Activated CD8-positive, alpha-beta memory T cell treated with anti-CD3 and anti-CD28 coated beads for 48 hours (primary cell): ENCODE measurements around the gene CPSF6.
A peak's percentile ranks its signal among the peaks of the same experiment; 100 is the strongest.
"Not testable (repeated sequence)": the region's sequence is repeated elsewhere in the genome, so short reads cannot be mapped to it uniquely, and the experiment has no call there.

ENCODE experiments used
- DNase-seq, 3 experiments: peaks; one replicate each; pipeline ENCODE4 v3.0.0-alpha.2; 2020; ENCODE audit warnings: low read depth in 2 of 3, low spot score in 2 of 3

Gene CPSF6

DNA sequence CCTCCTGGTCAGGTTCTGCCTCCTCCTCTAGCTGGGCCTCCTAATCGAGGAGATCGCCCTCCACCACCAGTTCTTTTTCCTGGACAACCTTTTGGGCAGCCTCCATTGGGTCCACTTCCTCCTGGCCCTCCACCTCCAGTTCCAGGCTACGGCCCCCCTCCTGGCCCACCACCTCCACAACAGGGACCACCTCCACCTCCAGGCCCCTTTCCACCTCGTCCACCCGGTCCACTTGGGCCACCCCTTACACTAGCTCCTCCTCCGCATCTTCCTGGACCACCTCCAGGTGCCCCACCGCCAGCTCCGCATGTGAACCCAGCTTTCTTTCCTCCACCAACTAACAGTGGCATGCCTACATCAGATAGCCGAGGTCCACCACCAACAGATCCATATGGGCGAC lies 19.3 kb downstream of the CPSF6 start:
- no peak for DNase-seq

DNA sequence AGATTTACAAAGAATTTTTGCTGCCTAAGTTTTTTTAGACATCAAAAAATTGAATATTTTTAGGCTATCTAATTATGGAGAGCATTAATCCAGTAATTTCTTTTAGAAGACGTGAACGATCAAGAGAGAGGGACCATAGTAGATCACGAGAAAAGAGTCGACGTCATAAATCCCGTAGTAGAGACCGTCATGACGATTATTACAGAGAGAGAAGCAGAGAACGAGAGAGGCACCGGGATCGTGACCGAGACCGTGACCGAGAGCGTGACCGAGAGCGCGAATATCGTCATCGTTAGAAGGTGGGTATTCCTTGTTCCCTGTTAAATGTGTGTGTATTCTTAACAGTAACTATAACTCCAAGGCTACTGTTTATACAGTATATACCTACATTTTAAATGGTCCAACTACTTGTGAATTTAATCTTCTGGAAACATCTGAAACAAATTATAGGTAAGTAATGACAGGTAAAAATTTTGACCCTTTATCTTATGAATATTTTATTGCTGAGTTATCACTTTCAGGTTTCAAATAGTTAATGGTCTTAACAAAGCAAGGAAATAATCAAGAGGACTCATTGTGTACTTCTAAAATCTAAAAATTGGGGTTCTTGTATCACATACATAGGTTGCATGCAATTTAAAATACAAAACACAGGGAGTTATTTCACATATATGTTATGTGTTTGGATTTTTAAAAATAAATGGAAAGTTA lies 23.1 kb downstream of the CPSF6 start:
- no peak for DNase-seq

DNA sequence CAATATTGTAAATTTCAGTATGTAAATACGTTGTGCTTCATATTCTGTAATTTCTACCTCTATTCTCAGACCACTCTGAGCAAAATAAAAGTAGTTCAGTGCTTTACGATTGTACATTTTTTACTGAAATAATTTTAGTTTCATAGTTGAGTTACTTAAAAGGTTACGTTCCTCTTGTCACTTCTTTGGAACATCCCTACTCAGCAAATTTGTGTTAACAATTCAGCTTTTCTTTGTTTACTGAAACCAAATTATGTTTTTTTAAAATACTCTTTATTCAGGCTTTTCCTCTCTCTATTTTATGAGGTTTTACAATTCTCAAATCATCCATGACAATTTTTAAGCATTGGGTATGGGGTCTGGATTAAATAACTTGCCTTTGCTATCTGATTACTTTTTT lies 25.8 kb downstream of the CPSF6 start:
- no peak for DNase-seq

DNA sequence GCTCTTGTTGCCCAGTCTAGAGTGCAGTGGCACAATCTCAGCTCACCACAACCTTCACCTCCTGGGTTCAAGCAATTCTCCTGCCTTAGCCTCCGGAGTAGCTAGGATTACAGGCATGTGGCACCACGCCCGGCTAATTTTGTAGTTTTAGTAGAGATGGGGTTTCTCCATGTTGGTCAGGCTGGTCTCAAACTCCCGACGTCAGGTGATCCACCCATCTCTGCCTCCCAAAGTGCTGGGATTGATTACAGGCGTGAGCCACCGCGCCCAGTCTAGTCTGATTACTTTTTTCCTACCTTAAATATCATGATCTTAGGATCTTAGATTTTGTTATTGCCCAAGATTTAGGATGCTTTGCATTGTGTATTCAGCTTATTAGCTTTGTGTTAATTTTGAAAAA lies 26.3 kb downstream of the CPSF6 start:
- not testable (repeated sequence) for DNase-seq

DNA sequence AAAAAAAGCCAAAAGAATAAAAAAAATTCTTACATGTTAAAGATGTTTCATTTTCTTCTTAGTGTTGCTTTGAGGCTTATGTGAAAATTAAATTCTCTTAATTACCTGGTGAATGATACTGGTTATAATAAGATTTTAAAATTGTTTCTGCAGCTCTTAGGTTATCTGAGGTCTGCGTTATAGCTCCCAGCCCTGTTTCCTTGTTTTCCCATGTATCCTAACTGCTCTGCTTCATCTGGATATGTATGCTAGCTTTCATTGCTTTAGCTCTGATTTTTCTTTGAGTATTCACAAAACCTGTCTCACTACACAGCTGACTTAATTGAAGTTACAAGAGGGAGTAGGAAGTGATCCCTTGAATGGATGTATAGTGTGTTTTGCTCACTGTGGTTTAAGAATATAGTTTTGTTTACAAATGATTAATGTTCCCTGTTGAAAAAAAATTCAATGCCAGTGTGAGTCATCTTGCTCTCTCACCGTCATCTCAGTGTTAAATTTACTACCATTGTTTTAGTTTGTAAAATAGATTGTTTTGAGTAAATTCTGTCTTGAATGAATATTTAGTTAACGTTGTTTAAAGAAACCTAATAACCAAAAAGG lies 26.8 kb downstream of the CPSF6 start:
- DNase-seq = no peak

DNA sequence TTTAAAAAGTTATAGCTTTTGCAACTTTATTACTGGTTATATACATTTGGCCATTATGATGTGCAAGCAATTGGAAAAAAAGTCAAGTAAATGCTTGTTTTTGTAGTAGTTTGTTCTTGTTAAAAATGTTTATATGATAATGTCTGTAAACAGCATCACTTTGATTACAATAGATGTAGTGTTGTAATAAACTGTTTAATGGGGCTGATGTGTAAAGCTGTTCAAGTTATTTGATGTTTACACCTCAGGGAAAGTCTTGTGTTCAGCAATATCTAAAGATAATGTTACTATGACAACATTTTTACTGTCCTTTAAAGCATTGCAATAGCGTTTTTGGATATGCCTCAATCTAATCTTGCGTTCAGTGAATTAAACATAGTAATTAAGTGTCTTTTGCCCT lies 30.4 kb downstream of the CPSF6 start:
- no peak for DNase-seq

DNA sequence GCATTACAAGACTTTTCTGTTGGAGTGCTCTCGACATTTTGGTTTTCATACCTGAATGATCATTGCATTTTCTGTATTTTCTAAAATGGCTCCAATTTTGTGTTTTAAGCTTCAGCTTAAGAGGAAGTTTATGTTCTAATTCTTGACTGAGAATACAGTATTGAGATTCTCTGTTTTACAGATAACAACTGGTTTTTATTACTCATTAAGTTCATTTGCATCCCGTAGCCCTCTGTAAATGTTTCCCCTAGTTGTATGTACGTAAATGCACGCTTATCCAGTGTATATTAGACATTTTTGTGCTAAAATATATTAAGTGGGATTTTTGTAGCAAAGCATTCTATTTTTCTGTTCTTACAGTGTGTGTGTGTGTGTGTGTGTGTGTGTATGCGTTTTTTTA lies 33.1 kb downstream of the CPSF6 start:
- DNase-seq = no peak

DNA sequence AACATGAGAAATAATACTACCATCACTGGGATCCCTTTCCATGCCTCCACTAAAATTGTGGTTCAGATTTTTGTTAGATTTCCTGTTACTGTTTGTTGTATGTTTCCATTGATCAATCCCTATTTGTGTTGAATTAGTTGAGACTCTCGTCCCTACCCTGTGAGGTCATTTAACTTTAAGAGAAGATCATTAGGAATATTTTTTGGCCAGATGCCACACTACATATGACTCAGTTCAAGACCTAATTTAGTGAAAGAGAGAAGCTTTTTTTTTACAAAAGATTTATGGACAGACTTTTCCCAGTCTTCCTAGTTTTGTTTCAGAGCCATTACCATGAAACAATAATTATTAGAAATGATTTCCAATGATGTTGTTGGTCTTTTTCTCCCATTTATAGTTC lies 35.5 kb downstream of the CPSF6 start:
- DNase-seq = no peak

DNA sequence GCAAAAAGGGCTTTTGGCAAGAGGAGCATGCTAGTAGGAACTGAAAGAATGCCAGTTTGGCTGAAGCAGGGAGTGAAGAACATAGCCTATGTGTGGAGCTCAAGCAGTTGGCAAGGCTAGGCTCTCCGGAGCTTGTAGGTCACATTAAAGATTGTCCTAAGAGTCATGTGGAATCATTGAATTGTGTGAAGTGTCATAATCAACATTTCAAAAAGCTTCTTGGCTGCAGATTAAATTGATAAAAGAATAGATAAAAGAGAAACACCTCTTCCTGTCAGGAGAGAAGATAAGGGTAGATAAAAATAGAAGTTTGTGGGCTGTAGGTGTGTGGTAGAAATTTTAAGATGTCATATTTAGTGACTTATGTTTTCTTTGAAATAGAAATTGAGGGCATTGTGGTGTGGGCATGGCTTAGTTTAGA lies 36.1 kb downstream of the CPSF6 start:
- no peak for DNase-seq

DNA sequence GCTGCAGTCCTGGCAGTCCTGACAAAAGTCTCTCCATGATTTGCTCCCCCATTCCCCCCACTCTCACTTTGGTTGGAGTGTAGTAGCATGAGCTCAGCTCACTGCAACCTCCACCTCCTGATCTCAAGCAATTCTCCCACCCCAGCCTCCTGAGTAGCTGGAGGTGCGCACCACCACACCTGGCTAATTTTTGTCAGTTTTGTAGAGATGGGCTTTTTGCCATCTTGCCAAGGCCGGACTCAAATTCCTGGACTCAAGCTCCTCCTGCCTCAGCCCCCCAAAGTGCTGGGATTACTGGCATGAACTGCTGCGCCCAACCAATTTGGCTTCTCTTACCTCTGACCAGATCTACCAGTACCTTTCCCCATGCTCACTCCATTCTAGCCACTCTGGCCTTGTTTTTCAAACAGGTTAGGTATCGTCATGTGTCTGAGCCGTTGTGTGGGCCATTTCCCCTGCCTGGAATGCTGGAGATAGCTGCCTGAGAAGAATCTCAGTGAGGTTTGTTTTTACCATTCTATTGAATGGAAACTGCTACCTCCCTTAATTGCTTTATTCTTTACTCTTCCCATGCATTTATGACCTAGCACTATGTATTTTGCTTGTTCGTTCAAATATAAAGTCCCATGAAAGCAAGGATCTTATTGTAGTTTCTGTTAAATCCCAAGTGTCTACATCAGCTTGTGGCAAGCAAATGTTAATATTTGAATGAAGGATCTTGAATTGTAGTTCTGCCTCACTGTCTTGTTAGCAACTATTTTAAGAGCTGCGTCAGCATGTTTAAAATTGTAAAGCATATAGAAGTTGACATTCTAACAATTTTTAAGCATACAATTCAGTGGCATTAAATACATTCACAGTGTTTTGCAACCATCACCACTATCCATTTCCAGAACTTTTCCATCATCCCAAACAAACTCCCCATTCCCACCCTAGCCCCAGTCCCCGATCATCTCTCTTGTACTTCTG lies 39.7 kb downstream of the CPSF6 start:
- DNase-seq = no peak

DNA sequence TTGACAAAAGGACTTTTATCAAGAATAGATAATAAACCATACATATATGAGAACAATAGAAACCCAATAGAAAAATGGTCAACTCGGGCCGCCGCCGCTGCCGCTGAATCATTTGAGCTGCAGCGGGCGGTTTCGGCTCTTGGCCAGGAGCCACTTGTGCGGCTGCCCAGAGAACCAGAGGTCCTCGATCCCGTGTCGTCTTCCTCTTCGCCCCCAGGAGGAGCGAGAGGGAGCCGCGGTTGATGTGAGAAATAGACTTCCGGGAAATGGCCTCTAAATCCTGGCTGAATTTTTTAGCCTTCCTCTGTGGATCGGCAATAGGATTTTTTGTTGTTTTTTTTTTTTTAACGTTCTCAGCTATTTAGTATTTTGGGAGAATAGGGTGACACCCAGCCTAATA lies 44.8 kb downstream of the CPSF6 start:
- peak in 1 of 3 experiments; percentile 5 for DNase-seq

DNA sequence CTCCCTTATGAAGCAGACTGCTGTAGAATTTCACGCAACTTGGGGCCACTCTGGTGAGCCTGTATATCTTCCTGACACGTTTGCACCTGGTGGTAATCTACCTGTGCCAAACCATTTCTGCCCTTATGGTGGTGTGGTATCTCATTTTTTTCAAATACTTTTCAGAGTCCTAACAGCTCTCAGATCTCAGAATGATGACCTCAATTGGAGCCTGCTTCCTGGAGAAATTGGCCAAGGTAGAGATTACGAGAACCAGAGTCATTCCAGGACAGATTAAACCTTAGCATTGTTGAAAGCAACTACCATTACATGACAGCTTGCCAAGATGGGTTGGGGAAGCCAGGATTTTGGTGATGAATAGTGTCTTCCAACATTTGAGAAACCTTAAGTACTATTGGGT lies 48.2 kb downstream of the CPSF6 start:
- no peak for DNase-seq

DNA sequence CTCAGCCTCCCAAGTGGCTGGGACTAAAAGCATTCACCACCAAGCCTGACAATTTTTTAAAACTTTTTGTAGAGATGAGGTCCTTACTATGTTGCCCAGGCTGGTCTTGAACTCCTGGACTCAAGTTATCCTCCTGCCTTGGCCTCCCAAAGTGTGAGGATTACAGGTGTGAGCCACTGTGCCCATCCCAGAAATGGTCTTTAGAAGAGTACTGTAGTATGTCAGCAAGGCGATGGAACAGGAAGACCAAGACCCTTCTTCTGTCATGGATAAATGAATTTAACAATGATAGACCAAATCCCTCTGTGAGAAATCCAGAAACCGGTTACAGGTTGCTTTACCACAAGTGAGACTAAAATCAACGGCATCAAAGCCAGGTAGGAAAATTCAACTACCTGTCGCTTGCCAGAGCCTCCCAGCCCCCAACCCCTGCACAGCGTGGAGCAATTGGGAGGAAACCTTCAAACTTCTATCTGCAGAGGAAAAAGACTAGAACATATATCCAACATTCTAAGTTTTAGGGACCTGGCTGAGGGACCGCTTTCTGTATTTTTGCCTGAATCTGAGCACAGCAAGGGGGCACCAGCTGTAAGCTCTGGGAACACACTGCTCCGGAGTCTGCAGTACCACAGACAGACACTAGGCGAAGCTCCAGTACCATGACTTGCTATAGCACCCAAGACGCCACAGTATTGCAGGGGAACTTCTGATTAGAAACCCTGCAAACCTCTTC lies 51.3 kb downstream of the CPSF6 start:
- DNase-seq = peak; percentile 27 to 60 (median 32)

DNA sequence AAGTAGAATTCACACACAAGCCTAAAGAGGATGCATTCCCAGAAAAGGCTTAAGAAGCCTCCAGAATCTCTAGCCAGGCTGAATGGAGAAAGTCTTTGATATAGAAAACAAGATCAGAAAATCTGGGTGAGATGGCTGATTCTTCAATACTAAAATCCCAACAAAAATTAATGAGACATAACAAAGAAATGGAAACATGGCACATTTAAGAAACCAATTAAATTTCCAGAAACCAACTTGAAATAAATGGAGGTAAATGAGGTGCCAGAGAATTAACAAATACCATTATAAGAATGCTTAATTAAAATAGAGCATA lies 51.9 kb downstream of the CPSF6 start:
- no peak for DNase-seq

DNA sequence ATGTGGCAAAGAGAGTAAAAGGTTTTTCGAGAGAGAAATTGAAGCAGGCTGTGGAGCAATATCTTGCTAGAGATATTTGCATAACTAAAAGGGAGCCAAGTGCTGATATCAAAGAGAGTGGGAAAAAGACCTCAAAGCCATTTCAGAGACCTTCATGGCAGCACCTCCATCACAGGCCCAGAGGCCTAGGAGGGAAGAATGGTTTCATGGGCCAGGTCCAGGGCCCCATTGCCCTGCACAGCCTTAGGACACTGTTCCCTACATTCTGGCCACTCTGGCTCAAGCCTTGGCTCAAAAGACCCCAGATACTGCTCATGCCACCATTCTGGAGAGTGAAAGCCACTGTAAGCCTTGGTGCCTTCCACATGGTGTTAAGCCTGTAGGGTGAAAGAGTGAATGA lies 58.8 kb downstream of the CPSF6 start:
- no peak for DNase-seq

DNA sequence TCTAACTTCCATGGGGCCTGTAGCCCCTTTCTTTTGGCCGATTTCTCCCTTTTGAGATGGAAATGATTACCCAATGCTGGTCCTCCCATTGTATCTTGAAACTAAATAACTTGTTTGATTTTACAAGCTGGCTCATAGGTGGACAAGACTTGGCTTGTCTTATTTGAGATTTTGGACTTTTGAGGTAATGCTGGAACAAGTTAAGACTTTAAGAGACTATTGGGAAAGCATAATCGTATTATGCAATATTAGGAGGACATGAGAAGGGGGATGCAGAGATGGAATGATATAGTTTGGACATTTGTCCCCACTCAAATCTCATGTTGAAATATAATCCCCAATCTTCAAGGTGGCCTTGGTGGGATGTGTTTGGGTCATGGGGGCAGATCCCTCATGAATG lies 59.6 kb downstream of the CPSF6 start:
- no peak for DNase-seq

DNA sequence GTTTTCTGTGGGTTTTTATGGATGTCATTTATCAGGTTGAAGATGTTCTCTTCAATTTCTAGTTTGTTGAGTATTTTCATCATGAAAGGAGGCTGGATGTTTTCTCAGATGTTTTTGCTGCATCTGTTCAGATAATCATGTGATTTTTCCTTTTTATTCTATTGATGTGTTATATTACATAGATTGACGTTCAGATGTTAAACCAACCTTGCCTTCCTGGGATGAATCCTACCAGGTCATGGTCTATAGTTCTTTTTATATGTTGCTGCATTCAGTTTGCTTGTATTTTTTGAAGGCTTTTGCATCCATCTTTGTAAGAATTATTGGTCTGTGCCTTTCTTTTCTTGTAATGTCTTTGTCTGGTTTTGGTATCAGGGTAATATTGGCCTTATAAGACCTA lies 64.9 kb downstream of the CPSF6 start:
- DNase-seq = no peak

DNA sequence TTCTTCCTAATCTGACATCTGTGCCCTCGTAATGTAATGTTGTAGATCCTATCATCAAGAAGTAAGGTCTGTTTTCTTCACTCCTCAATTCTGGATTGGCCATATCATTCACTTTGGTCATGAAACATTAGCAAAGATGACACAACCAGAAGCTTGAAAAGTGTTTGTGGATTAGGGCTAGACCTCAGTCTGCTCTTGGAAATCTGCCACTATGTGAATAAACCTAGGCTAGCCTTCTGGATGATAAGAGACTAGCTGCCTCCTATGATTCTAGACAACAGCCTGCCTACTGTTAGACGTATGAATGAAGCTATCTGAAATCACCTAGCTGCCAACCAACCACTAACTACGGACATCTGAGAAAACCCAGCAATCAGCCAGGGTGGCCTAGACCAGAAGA lies 70.1 kb downstream of the CPSF6 start:
- no peak for DNase-seq

DNA sequence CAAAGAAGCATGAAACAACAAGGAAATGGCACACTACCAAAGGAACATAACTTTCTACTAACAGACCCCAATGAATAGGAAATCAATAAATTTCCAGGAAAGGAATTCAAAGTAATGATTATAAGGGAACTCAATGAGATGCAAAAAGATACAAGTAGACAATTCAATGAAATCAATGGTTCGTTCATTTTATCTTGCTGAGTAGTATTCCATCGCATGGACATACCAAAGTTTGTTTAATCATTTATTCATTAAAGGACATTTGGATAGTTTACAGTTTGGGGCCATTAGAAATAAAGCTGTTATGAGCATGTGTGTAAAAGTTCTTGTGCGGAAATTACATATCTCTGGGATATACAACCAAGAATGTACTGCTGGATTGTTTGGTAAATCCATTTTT lies 73.8 kb downstream of the CPSF6 start:
- no peak for DNase-seq

DNA sequence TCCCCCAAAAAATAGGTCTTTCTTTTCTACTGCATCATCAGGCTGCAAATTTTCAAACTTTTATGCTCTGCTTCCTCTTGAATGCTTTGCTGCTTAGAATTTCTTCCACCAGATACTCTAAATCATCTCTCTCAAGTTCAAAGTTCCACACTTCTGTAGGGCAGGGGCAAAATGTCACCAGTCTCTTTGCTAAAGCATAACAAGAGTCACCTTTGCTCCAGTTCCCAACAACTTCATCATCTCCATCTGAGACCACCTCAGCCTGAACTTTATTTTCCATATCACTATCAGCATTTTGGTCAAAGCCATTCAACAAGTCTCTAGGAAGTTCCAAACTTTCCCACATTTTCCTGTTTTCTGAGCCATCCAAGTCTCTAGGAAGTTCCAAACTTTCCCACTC lies 77.4 kb downstream of the CPSF6 start:
- DNase-seq = not testable (repeated sequence)

DNA sequence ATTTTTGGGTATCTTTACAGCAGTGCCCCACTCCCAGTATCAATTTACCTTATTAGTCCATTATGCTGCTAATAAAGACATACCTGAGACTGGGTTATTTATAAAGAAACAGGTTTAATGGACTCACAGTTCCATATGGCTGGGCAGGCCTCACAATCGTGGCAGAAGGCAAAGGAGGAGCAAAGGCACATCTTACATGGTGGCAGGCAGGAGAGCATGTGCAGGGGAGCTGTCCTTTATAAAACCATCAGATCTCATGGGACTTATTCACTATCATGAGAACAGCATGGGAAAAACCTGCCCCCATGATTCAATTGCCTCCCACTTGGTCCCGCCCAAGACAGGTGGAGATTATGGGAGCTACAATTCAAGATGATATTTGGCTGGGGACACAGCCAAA lies 77.9 kb downstream of the CPSF6 start:
- DNase-seq = not testable (repeated sequence)

DNA sequence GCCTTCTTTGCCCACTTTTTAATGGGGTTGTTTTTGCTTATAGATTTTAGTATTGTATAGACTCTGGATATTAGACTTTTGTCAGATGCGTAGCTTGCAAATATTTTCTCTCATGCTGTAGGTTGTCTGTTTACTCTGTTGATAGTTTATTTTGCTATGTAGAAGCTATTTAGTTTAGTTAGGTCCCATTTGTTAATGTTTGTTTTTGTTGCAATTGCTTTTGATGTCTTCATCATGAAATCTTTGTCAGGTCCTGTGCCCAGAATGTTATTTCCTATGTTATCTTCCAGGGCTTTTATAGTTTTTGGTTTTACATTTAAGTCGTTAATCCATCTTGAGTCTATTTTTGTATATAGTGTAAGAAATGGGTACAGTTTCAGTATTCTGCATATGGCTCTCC lies 78.9 kb downstream of the CPSF6 start:
- DNase-seq = no peak
